Neutrophil (primary cell): ENCODE measurements around the gene DDN.
A peak's percentile ranks its signal among the peaks of the same experiment; 100 is the strongest.

Experiments
- H3K27ac ChIP-seq: fragments of 200-600 bp; sonication (generic); 2 replicates; pipeline ENCODE4 v1.5.1; 2016; ENCODE audit warnings: mild to moderate bottlenecking, moderate library complexity
- H3K27me3 ChIP-seq: fragments of 200-600 bp; sonication (generic); 2 replicates; pipeline ENCODE4 v1.6.0; 2016; ENCODE audit warnings: mild to moderate bottlenecking
- H3K36me3 ChIP-seq: fragments of 200-600 bp; sonication (generic); 2 replicates; pipeline ENCODE4 v1.5.1; 2017
- H3K4me1 ChIP-seq, 2 experiments: fragments of 200-600 bp in 1 of 2; sonication (generic) in 1 of 2; 1 replicate in 1 of 2; 2 replicates in 1 of 2; pipeline versions ENCODE4 v1.5.1 to v1.6.1; 2013 to 2016; ENCODE audit warnings: low read depth in 1 of 2, low read length in 1 of 2, mild to moderate bottlenecking in 1 of 2, moderate library complexity in 1 of 2; ENCODE audit not compliant: control insufficient read depth in 1 of 2, insufficient read depth in 1 of 2
- H3K4me3 ChIP-seq, 2 experiments: fragments of 200-600 bp in 1 of 2; sonication (generic) in 1 of 2; 1 replicate in 1 of 2; 2 replicates in 1 of 2; pipeline ENCODE4 v1.5.1; 2013 to 2016; ENCODE audit warnings: low read depth in 1 of 2, low read length in 1 of 2, mild to moderate bottlenecking in 1 of 2, moderate library complexity in 1 of 2
- H3K9me3 ChIP-seq: fragments of 200-600 bp; sonication (generic); 2 replicates; pipeline ENCODE4 v1.5.1; 2016
- CTCF ChIP-seq: fragments of 200-600 bp; sonication (generic); IDR thresholded peaks from 2 replicates; pipeline ENCODE4 v1.5.1; 2016; ENCODE audit warnings: antibody characterized with exemption

DDN gene

GRCh38 chr12:48999371-49000131 lies at the start of gene DDN:
DDN (minus strand) TSS chr12:48999375; CDS start chr12:48999287, 88 bp downstream.
- H3K4me3 ChIP-seq = peak within 1 kb of the TSS; percentile 58 to 88
- no peaks in the 10 kb centered on the region for H3K9me3 ChIP-seq
- no peak for TF ChIP-seq CTCF
- peaks cover 44 to 48% of the 10 kb centered on the region in 2 experiments for H3K4me1 ChIP-seq
- H3K36me3 ChIP-seq = peaks cover 42% of the 10 kb centered on the region
- peaks cover 70% of the 10 kb centered on the region for H3K27me3 ChIP-seq
- no peak within 1 kb of the TSS for H3K27ac ChIP-seq

- Histone ChIP-seq H3K36me3 (peaks cover 100% of the 10 kb centered on the region), H3K27me3 (no peaks in the 10 kb centered on the region), H3K27ac (no peak overlapping the region), H3K4me3 (no peak overlapping the region), H3K4me1 (peaks cover 0 to under 1% of the 10 kb centered on the region in 2 experiments), H3K9me3 (no peaks in the 10 kb centered on the region)
- TF ChIP-seq CTCF = no peak
These were observed 49.8 kb upstream of the DDN start for GRCh38 chr12:49048953-49049352.

- H3K4me3 ChIP-seq = no peak overlapping the region
- H3K9me3 ChIP-seq = no peaks in the 10 kb centered on the region
- H3K27ac ChIP-seq = no peak overlapping the region
- no peak for TF ChIP-seq CTCF
- peaks cover 0 to 3% of the 10 kb centered on the region in 2 experiments for H3K4me1 ChIP-seq
- H3K36me3 ChIP-seq = peaks cover 100% of the 10 kb centered on the region
- H3K27me3 ChIP-seq = no peaks in the 10 kb centered on the region
These were observed 47.1 kb upstream of the DDN start for GRCh38 chr12:49046129-49046895.

- Histone ChIP-seq H3K36me3 (peaks cover 100% of the 10 kb centered on the region), H3K4me3 (no peak overlapping the region), H3K4me1 (peaks cover 0 to 3% of the 10 kb centered on the region in 2 experiments), H3K9me3 (no peaks in the 10 kb centered on the region), H3K27ac (no peak overlapping the region), H3K27me3 (no peaks in the 10 kb centered on the region)
- TF ChIP-seq CTCF = no peak
These were observed 45.5 kb upstream of the DDN start for GRCh38 chr12:49044660-49045059.

GRCh38 chr12:49043856-49044258 lies 44.7 kb upstream of the DDN start:
- H3K4me1 ChIP-seq = peaks cover 0 to 3% of the 10 kb centered on the region in 2 experiments
- H3K27me3 ChIP-seq = no peaks in the 10 kb centered on the region
- TF ChIP-seq CTCF = peak; percentile 71
- H3K36me3 ChIP-seq = peaks cover 100% of the 10 kb centered on the region
- no peak overlapping the region for H3K4me3 ChIP-seq
- no peaks in the 10 kb centered on the region for H3K9me3 ChIP-seq
- no peak overlapping the region for H3K27ac ChIP-seq
